ENCODE data around the gene AMIGO2.

AMIGO2 gene

DNA sequence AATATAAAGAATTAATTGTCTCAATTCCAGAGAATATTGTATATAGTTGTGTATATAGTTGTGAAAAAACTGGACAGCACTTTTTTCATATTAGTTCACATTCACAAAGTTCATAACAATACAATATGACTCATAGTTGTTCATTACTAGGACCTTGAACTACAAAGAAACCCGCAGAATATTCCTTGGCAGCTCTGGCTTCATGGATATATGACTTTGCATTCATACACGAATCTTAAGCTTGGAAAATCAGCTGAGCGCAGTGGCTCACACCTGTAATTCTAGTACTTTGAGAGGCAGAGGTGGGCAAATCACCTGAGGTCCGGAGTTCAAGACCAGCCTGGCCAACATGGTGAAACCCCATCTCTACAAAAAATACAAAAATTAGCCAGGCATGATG, 38.4 kb downstream of the AMIGO2 start:
- Histone ChIP-seq H3K9me3 (ENCODE audit: control insufficient read depth, low read depth, low read length) (no peaks in the 10 kb centered on the region), H3K4me1 (ENCODE audit: control insufficient read depth, low read depth, low read length) (peaks cover 9% of the 10 kb centered on the region), H3K27ac (ENCODE audit: low read length) (no peak overlapping the region), H3K4me3 (ENCODE audit: low read length) (no peak overlapping the region), H3K27me3 (ENCODE audit: control insufficient read depth, insufficient read depth, low read length) (no peaks in the 10 kb centered on the region), H3K9ac (ENCODE audit: low read length) (no peak overlapping the region), H3K36me3 (ENCODE audit: control insufficient read depth, low read depth, low read length) (no peaks in the 10 kb centered on the region)

DNA sequence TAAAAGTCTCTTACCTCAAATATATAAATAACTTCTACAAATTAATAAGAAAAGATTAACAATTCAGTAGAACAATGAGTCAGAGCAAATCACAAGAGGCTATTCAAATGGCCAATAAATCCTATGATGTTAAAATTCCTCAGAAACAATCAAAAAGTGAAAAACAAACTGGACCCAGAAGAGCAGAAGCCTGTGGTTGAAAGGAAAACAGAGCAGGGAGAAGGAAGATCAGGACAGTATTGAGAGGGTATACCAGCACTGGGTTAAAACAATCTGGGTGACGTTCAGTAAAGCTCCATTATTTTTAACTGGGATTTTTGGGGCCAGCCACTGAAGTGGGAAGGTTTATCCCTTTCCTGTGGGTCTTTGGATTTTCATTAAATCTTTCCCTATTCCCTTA, 40.0 kb downstream of the AMIGO2 start:
- no peak overlapping the region for H3K4me3 ChIP-seq (ENCODE audit: low read length)

DNA sequence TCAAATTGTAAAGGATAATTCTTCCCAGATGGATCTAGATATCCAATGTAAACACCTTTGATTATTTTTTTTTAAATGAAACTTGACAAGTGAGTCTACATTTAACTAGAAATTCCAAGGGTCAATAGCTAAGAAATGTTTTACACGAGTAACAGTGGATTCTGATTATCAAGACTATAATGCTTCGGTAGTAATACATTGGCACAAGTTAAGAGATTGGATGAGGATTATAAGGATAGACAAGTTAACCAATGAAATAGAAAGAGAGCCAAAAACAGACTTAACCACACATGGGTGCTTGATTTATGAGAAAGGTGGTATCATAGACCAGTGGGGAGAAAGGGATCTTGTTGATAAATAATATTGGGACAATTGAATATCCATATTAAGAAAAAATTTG, 40.7 kb downstream of the AMIGO2 start:
- no peak overlapping the region for H3K9ac ChIP-seq (ENCODE audit: low read length)
- H3K27me3 ChIP-seq (ENCODE audit: control insufficient read depth, insufficient read depth, low read length), result no peaks in the 10 kb centered on the region
- H3K27ac ChIP-seq (ENCODE audit: low read length), result no peak overlapping the region
- peaks cover 15% of the 10 kb centered on the region for H3K4me1 ChIP-seq (ENCODE audit: control insufficient read depth, low read depth, low read length)
- H3K36me3 ChIP-seq (ENCODE audit: control insufficient read depth, low read depth, low read length), result no peaks in the 10 kb centered on the region
- H3K9me3 ChIP-seq (ENCODE audit: control insufficient read depth, low read depth, low read length), result no peaks in the 10 kb centered on the region
- no peak overlapping the region for H3K4me3 ChIP-seq (ENCODE audit: low read length)

More for the DNA sequence above, 40.0 kb downstream of the AMIGO2 start:
- no peak overlapping the region for H3K27ac ChIP-seq (ENCODE audit: low read length)
- no peaks in the 10 kb centered on the region for H3K27me3 ChIP-seq (ENCODE audit: control insufficient read depth, insufficient read depth, low read length)
- no peaks in the 10 kb centered on the region for H3K36me3 ChIP-seq (ENCODE audit: control insufficient read depth, low read depth, low read length)
- peaks cover 9% of the 10 kb centered on the region for H3K4me1 ChIP-seq (ENCODE audit: control insufficient read depth, low read depth, low read length)
- H3K9me3 ChIP-seq (ENCODE audit: control insufficient read depth, low read depth, low read length), result no peaks in the 10 kb centered on the region
- H3K9ac ChIP-seq (ENCODE audit: low read length), result no peak overlapping the region

DNA sequence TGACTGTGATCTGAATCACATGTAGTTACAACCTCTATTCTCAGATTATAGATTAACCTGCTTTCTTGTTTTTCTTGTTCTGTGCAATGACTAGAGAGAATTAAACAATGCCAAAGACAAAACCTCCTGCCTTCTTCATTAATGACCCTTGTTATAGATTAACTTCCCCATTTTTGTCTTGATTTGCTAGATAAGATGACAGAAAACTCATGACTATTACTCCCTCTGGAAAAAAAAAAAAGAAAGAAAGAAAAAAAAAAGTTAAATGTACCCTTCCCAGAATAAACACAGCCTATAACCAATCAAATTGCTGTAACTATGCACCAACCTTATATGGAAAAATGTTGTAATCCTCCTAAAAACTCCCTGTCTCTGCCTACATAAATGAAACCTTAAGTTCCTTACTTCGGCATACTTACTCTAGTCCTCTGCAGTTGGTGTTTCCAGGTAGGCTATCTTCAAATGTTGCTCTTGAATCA, 41.5 kb downstream of the AMIGO2 start:
- no peak overlapping the region for H3K9ac ChIP-seq (ENCODE audit: low read length)
- H3K27me3 ChIP-seq (ENCODE audit: control insufficient read depth, insufficient read depth, low read length), result no peaks in the 10 kb centered on the region
- no peaks in the 10 kb centered on the region for H3K9me3 ChIP-seq (ENCODE audit: control insufficient read depth, low read depth, low read length)
- no peak overlapping the region for H3K4me3 ChIP-seq (ENCODE audit: low read length)
- no peak overlapping the region for H3K27ac ChIP-seq (ENCODE audit: low read length)
- H3K4me1 ChIP-seq (ENCODE audit: control insufficient read depth, low read depth, low read length), result peaks cover 22% of the 10 kb centered on the region
- H3K36me3 ChIP-seq (ENCODE audit: control insufficient read depth, low read depth, low read length), result no peaks in the 10 kb centered on the region

DNA sequence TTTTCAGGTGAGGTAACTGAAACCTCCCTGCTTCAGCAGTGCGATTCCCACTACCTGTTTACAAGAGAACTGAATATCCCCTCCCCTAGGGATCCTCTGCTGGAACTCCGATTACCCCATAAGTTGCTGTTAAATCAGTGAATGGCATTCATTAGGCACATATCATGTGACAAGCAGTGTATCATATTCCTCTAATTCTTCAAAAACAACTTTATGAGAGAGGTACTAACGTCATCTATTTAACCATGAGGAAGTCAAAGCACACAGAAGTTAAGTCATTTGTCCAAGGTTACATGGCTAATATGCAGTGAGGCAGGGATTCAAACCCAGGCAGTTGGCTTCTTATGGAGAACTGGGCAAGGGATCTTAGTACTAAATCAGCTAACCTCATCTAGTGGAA, 44.3 kb downstream of the AMIGO2 start:
- Histone ChIP-seq H3K9me3 (ENCODE audit: control insufficient read depth, low read depth, low read length) (no peaks in the 10 kb centered on the region), H3K4me1 (ENCODE audit: control insufficient read depth, low read depth, low read length) (peaks cover 22% of the 10 kb centered on the region), H3K36me3 (ENCODE audit: control insufficient read depth, low read depth, low read length) (no peaks in the 10 kb centered on the region), H3K9ac (ENCODE audit: low read length) (no peak overlapping the region), H3K4me3 (ENCODE audit: low read length) (no peak overlapping the region), H3K27ac (ENCODE audit: low read length) (no peak overlapping the region), H3K27me3 (ENCODE audit: control insufficient read depth, insufficient read depth, low read length) (no peaks in the 10 kb centered on the region)

DNA sequence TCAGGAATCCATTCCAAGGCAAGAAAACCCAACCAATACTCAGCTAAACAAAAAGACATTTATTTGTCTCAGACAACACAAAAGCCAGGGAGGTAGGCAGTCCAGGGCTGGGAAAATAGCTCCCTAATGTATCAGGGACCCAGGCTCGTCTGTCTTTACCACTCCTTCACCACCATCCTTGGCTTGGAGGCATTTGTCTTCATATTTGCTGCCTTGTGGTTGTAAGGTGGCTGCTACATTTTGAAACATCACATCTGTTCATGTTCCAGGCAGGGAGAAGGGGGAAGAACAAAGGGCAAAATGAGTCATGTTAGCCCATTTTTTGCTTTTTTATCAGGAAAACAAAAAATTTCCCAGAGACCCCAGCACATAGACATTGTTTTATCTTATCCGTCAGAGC, 45.1 kb downstream of the AMIGO2 start:
- Histone ChIP-seq H3K4me1 (ENCODE audit: control insufficient read depth, low read depth, low read length) (peaks cover 17% of the 10 kb centered on the region), H3K27me3 (ENCODE audit: control insufficient read depth, insufficient read depth, low read length) (no peaks in the 10 kb centered on the region), H3K9me3 (ENCODE audit: control insufficient read depth, low read depth, low read length) (no peaks in the 10 kb centered on the region), H3K36me3 (ENCODE audit: control insufficient read depth, low read depth, low read length) (no peaks in the 10 kb centered on the region), H3K9ac (ENCODE audit: low read length) (no peak overlapping the region), H3K27ac (ENCODE audit: low read length) (no peak overlapping the region), H3K4me3 (ENCODE audit: low read length) (no peak overlapping the region)

DNA sequence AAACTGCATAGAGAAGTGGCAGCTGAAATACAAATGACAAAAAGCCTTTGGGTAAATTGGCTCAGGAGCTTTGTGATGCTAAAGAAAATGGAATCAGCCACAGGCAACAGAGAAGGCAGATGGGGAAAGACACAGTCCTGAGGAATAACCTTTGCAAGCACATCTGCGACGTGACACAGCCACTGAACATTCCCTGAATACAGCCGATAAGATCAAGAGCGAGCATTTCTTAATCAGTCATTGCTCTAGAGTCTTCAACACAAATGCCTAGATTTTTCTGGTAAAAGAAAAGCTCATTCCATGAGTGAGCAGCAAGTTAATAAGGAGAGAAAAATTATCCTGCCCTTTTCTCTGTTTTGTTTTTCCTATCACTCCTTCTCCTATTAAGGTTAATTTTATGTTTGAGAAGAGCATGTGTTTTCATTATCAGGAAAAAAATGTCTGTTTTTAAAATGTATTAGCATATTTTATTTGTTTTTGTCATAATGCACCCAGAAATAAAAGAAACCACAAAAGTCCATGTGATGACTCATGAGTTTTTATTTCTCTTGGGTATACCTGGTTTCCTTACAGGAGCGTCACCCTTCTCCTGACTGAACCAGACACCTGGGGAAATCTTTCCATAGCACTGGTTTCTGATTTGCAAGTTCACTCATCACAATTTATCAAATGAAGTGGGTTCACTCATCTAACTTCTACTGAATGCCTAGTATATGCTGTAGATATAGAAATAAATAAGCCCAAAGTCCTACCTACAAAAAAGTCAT, 45.8 kb downstream of the AMIGO2 start:
- H3K27ac ChIP-seq (ENCODE audit: low read length), result no peak overlapping the region
- H3K9ac ChIP-seq (ENCODE audit: low read length), result no peak overlapping the region
- no peaks in the 10 kb centered on the region for H3K36me3 ChIP-seq (ENCODE audit: control insufficient read depth, low read depth, low read length)
- peaks cover 17% of the 10 kb centered on the region for H3K4me1 ChIP-seq (ENCODE audit: control insufficient read depth, low read depth, low read length)
- H3K9me3 ChIP-seq (ENCODE audit: control insufficient read depth, low read depth, low read length), result no peaks in the 10 kb centered on the region
- no peak overlapping the region for H3K4me3 ChIP-seq (ENCODE audit: low read length)
- H3K27me3 ChIP-seq (ENCODE audit: control insufficient read depth, insufficient read depth, low read length), result no peaks in the 10 kb centered on the region

DNA sequence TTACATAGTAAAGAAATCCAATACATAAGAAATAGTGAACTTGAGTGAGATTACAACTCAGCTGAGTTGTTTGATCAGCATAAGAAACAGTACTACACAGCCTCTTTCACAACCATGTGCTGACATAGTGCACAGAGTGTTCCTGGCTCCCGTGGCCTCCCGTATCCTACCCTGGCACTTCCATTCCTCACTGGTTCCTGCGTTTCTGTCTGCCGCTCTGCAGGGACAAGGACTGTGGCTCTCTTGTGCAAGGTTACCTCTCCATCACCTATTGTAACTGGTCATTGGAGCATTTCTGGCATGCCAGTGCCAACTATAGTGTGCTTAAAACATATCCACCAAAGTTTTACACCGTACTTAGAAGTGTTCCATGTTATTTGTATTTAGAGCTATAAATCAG, 46.7 kb downstream of the AMIGO2 start:
- Histone ChIP-seq H3K9ac (ENCODE audit: low read length) (no peak overlapping the region), H3K27me3 (ENCODE audit: control insufficient read depth, insufficient read depth, low read length) (no peaks in the 10 kb centered on the region), H3K36me3 (ENCODE audit: control insufficient read depth, low read depth, low read length) (no peaks in the 10 kb centered on the region), H3K9me3 (ENCODE audit: control insufficient read depth, low read depth, low read length) (no peaks in the 10 kb centered on the region), H3K4me1 (ENCODE audit: control insufficient read depth, low read depth, low read length) (peaks cover 13% of the 10 kb centered on the region), H3K4me3 (ENCODE audit: low read length) (no peak overlapping the region), H3K27ac (ENCODE audit: low read length) (no peak overlapping the region)

DNA sequence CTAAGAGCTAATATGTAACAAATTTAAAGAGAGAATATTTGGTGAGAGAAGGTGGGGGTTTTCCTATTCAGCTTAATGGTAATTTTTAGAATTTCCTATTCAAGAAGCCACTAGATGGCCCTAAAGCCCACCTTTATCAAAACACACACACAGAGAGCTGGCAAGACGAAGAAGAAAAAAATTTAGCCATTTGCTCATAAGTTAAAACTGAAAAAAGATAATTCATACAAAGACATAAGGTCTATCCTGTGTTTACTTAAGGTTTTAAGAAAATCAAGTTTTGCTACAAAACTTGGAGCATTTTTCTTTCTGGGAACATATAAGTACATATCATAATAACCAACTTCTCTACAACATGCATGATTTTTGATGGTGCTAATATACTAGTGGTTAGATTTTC, 47.1 kb downstream of the AMIGO2 start:
- no peak overlapping the region for H3K27ac ChIP-seq (ENCODE audit: low read length)
- no peak overlapping the region for H3K4me3 ChIP-seq (ENCODE audit: low read length)
- H3K4me1 ChIP-seq (ENCODE audit: control insufficient read depth, low read depth, low read length), result peaks cover 13% of the 10 kb centered on the region
- no peak overlapping the region for H3K9ac ChIP-seq (ENCODE audit: low read length)
- H3K9me3 ChIP-seq (ENCODE audit: control insufficient read depth, low read depth, low read length), result no peaks in the 10 kb centered on the region
- no peaks in the 10 kb centered on the region for H3K27me3 ChIP-seq (ENCODE audit: control insufficient read depth, insufficient read depth, low read length)
- H3K36me3 ChIP-seq (ENCODE audit: control insufficient read depth, low read depth, low read length), result no peaks in the 10 kb centered on the region

DNA sequence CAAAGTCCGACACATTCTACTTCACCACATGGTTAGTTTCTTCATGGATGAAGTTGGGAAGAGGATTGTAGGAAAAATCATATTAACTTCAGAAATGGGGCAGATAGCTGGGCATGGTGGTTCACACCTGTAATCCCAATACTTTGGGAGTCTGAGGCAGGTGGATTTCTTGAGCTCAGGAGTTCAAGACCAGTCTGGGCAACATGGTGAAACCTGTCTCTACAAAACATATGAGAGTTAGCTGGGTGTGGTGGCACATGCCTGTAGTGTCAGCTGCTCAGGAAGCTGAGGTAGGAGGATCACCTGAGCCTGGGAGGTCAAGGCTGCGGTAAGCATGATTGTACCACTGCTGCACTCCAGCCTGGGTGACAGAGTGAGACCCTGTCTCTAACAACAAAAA, 49.9 kb downstream of the AMIGO2 start:
- Histone ChIP-seq H3K9me3 (ENCODE audit: control insufficient read depth, low read depth, low read length) (no peaks in the 10 kb centered on the region), H3K4me1 (ENCODE audit: control insufficient read depth, low read depth, low read length) (peaks cover 13% of the 10 kb centered on the region), H3K27ac (ENCODE audit: low read length) (no peak overlapping the region), H3K36me3 (ENCODE audit: control insufficient read depth, low read depth, low read length) (no peaks in the 10 kb centered on the region), H3K4me3 (ENCODE audit: low read length) (no peak overlapping the region), H3K27me3 (ENCODE audit: control insufficient read depth, insufficient read depth, low read length) (no peaks in the 10 kb centered on the region), H3K9ac (ENCODE audit: low read length) (no peak overlapping the region)

DNA sequence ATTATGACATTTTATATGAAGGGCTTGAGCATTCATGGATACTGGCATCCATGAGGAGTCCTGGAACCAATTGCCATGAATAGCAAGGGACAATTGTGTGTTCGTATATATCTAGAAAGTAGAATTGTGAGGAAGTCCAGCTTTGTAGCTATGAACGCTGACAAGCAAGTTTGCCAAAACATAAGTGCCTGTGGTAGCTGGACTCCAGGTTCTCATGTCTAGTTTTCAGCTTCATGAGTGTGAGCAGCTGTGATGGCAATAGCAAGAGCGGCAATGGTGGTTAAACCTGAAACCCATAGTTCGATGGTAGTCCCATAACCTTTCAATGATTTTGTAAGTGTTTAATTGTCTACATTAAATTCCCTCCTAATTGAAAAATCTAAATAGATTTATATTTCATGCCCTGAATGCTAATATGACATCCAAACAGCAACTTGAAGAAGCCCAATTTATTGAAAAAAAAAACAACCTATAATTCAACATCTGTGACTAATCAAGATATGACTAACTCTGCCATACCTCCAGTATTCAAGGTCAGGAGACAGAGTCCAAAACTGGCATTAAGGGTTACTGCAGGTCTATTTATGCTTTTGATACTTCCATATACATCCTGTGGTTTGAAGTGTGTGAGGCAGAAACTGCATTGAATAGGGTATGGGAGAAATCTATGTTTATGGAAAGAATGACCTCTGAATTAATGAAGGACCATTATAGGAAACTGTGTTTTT, 50.6 kb downstream of the AMIGO2 start:
- no peak overlapping the region for H3K4me3 ChIP-seq (ENCODE audit: low read length)
- no peak overlapping the region for H3K9ac ChIP-seq (ENCODE audit: low read length)
- H3K9me3 ChIP-seq (ENCODE audit: control insufficient read depth, low read depth, low read length), result no peaks in the 10 kb centered on the region
- peaks cover 8% of the 10 kb centered on the region for H3K4me1 ChIP-seq (ENCODE audit: control insufficient read depth, low read depth, low read length)
- no peaks in the 10 kb centered on the region for H3K36me3 ChIP-seq (ENCODE audit: control insufficient read depth, low read depth, low read length)
- no peak overlapping the region for H3K27ac ChIP-seq (ENCODE audit: low read length)
- H3K27me3 ChIP-seq (ENCODE audit: control insufficient read depth, insufficient read depth, low read length), result no peaks in the 10 kb centered on the region

DNA sequence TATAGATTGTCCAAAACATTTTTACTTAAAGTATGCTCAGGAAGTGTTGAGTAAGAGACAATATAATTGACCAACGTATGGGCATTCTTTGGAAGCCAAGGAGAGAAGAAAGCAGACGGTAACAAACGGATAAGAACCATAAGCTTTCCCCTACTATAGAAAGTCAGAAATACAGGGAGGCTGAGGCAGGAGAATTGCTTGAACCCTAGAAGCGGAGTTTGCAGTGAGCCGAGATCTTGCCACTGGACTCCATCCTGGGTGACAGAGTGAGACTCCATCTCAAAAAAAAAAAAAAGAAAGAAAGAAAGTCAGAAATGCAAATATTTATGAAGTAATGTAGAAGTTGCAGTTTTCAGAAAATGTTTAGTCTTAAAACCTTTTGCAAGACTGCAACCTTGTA, 51.6 kb downstream of the AMIGO2 start:
- no peak overlapping the region for H3K27ac ChIP-seq (ENCODE audit: low read length)
- H3K9ac ChIP-seq (ENCODE audit: low read length), result no peak overlapping the region
- H3K27me3 ChIP-seq (ENCODE audit: control insufficient read depth, insufficient read depth, low read length), result no peaks in the 10 kb centered on the region
- H3K4me3 ChIP-seq (ENCODE audit: low read length), result no peak overlapping the region
- no peaks in the 10 kb centered on the region for H3K36me3 ChIP-seq (ENCODE audit: control insufficient read depth, low read depth, low read length)
- H3K4me1 ChIP-seq (ENCODE audit: control insufficient read depth, low read depth, low read length), result no peaks in the 10 kb centered on the region
- H3K9me3 ChIP-seq (ENCODE audit: control insufficient read depth, low read depth, low read length), result no peaks in the 10 kb centered on the region

Measured in iPS-18a (cell line).